Measurements from ENCODE around the gene LIMA1. TPM values are rescaled to one million over a fixed set of nuclear protein-coding genes. Genes with fewer than 3 reads are reported as not detected.
A peak's percentile ranks its signal among the peaks of the same experiment; 100 is the strongest.

The LIMA1 gene
- polyA plus RNA-seq, 1 donor from 2014 or later = 4.4 TPM

- Histone ChIP-seq H3K4me2 (ENCODE audit: low read length) (no peak overlapping the region), H3K9me3 (ENCODE audit: low read length) (no peaks in the 10 kb centered on the region), H3K27ac (ENCODE audit: low read length) (no peak overlapping the region), H3K9me2 (ENCODE audit: insufficient read depth, low read length) (no peaks in the 10 kb centered on the region), H4K20me1 (ENCODE audit: insufficient read depth) (no peaks in the 10 kb centered on the region), H3K4me3 (ENCODE audit: low read length) (no peak overlapping the region), H2AFZ (ENCODE audit: low read depth, low read length) (no peak overlapping the region), H3K36me3 (ENCODE audit: insufficient read depth, low read length) (no peaks in the 10 kb centered on the region), H3K27me3 (ENCODE audit: insufficient read depth, low read depth, low read length) (no peaks in the 10 kb centered on the region), H3F3A (ENCODE audit: insufficient read depth, low read length, poor library complexity, severe bottlenecking) (no peaks in the 10 kb centered on the region), H3K9ac (ENCODE audit: low read length) (no peak overlapping the region), H3K79me2 (replicated peaks; ENCODE audit: insufficient read depth, low read length) (no peaks in the 10 kb centered on the region)
- TF ChIP-seq RAD21 (conservative IDR thresholded peaks at IDR 0.05) (no peak), EZH2 (IDR thresholded peaks at IDR 0.05; ENCODE audit: borderline replicate concordance, insufficient read depth, low read length, poor library complexity, severe bottlenecking) (no peak), EP300 (conservative IDR thresholded peaks at IDR 0.05; ENCODE audit: poor library complexity, severe bottlenecking) (no peak), SMC3 (conservative IDR thresholded peaks at IDR 0.05; ENCODE audit: poor library complexity) (no peak), POLR2AphosphoS5 (IDR thresholded peaks at IDR 0.05) (no peak), TAF1 (IDR thresholded peaks at IDR 0.05; ENCODE audit: low read depth) (no peak), REST (IDR thresholded peaks at IDR 0.05; ENCODE audit: borderline replicate concordance) (no peak), CTCF (IDR thresholded peaks at IDR 0.05; ENCODE audit: poor library complexity, severe bottlenecking) (no peak), MXI1 (conservative IDR thresholded peaks at IDR 0.05; ENCODE audit: poor library complexity, severe bottlenecking) (no peak)
These were observed 99.1 kb downstream of the LIMA1 start for GRCh38 chr12:50184261-50184660.

GRCh38 chr12:50182461-50182860 is 100.9 kb downstream of the LIMA1 start:
- Histone ChIP-seq H3F3A (ENCODE audit: insufficient read depth, low read length, poor library complexity, severe bottlenecking) (no peaks in the 10 kb centered on the region), H3K27ac (ENCODE audit: low read length) (no peak overlapping the region), H3K4me3 (ENCODE audit: low read length) (no peak overlapping the region), H3K9ac (ENCODE audit: low read length) (no peak overlapping the region), H3K79me2 (replicated peaks; ENCODE audit: insufficient read depth, low read length) (no peaks in the 10 kb centered on the region), H3K4me2 (ENCODE audit: low read length) (no peak overlapping the region), H3K9me2 (ENCODE audit: insufficient read depth, low read length) (no peaks in the 10 kb centered on the region), H3K9me3 (ENCODE audit: low read length) (no peaks in the 10 kb centered on the region), H2AFZ (ENCODE audit: low read depth, low read length) (no peak overlapping the region), H3K36me3 (ENCODE audit: insufficient read depth, low read length) (no peaks in the 10 kb centered on the region), H4K20me1 (ENCODE audit: insufficient read depth) (no peaks in the 10 kb centered on the region), H3K27me3 (ENCODE audit: insufficient read depth, low read depth, low read length) (no peaks in the 10 kb centered on the region)
- TF ChIP-seq MXI1 (conservative IDR thresholded peaks at IDR 0.05; ENCODE audit: poor library complexity, severe bottlenecking) (no peak), CTCF (IDR thresholded peaks at IDR 0.05; ENCODE audit: poor library complexity, severe bottlenecking) (peak; percentile 19)

Data from neural cell (in vitro differentiated cells).